COR-L47 (cell line): ENCODE results near the gene WDR72.
A peak's percentile ranks its signal among the peaks of the same experiment; 100 is the strongest.
"Not testable (repeated sequence)": the region's sequence is repeated elsewhere in the genome, so short reads cannot be mapped to it uniquely, and the experiment has no call there.

Experiments
- DNase-seq: peaks from one replicate; lab custom pipeline; 2025; lab: John Stamatoyannopoulos, UW

Gene WDR72

GRCh38 chr15:53759411-53759931 lies at the start of gene WDR72:
Gene WDR72 (minus strand): TSS chr15:53759663. CDS start chr15:53733149, 26,514 bp downstream.
- no peak for DNase-seq

- DNase-seq, result no peak
These were observed 48.7 kb upstream of the WDR72 start for GRCh38 chr15:53808058-53808706.

- no peak for DNase-seq
These were observed 48.0 kb upstream of the WDR72 start for GRCh38 chr15:53807501-53807900.

- no peak for DNase-seq
These were observed 43.2 kb upstream of the WDR72 start for GRCh38 chr15:53802672-53803071.

DNA sequence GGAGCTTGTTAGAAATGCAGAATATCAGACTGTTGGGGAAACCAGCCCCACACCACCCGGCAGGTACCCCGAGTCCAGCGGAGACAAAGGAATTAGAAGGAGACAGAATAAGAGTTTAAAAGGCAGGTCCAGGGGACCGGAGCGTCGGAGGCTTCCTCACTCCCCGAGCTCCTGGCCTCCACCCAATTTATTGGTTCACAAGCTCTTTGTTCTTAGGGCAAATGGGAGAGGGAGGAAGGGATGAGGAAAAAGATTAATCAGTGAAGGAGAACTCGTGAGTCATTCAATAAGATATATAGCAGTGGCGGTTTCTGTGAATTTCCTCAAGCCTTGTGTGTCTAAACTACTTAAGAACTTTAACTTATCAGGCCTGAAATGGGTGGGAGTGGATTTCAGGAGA lies 32.1 kb upstream of the WDR72 start:
- no peak for DNase-seq

DNA sequence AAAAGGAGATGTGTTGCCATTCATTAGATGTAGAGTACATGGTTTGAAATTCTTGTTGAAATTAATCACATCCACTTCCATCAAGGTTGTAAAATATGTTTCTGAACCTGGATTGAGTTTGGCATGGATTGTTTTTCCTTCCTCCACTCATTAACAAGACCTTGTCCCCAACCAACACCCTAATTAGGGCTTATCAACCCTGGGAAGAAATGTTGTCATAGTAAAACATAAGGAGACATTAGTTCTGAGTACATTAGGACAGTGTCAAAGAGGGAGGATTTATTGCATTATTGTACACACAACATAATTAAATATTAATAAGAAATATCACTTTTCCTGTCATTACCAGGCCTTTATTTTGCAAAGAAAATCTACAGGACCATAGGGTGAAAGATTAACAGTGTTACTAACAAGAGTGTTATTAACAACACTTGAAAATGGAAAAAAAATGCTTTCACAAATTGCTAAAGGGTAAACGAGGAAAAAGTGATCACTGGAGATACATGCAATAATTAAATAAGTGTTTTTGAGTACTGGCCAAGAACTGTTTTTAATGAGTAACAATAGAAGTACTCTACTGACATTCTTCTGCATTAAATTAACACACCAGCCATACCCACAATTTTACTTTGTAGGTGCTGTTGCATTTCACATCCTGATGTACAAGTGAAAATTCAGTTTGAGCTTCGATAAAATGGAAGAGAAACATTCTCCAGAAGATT lies 30.4 kb upstream of the WDR72 start:
- no peak for DNase-seq

DNA sequence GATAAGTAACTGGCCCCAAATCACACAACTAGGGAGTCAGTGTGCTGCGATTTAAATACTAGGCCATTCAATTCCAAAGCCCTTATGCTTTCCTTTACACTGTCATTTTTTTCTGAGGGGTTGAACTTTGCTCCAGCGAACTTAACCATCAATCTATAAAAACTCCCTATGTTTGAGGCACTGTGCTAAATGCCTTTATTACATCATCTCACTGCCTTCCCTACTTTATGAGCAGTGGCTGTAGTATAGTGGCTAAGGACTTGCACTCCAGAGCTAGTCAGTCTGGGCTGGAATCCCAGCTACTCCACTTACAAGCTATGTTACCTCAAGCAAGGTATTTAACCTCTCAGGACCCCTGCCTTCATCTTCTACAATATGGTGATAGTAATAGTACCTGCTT lies 26.9 kb upstream of the WDR72 start:
- no peak for DNase-seq

DNA sequence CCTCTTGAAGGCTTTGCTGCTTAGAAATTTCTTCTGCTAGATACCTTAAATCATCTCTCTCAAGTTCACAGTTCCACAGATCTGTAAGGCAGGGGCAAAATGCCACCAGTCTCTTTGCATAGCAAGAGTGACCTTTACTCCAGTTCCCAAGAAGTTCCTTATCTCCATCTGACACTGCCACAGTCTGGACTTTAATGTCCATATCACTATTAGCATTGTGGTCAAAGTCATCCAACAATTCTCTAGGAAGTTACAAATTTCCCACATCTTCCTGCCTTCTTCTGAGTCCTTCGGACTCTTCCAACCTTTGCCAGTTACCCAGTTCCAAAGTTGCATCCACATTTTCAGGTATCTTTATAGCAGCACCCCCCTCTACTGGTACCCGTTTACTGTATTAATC lies 25.8 kb upstream of the WDR72 start:
- DNase-seq, result not testable (repeated sequence)

DNA sequence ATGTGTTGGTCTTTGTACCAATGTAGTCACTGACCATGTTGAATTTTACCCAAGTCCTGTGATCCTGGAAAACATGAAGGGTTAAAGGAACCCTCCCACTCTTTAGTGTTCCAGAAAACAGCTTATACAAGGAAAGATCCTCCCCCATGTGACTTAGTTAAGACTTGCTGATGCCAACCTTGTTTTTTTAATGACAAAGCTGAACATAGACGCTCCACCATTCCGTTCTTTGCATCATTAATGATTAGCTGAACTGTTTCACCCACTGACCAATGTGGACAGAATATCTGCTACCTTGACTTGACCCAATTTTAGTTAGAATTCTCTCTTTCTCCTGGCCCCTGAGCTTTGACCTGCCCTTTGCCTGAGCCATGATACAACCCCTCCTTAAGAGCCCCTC lies 3.5 kb upstream of the WDR72 start:
- DNase-seq, result no peak

- no peak for DNase-seq
These were observed 1.1 kb downstream of the WDR72 start for GRCh38 chr15:53758412-53758811.

GRCh38 chr15:53757906-53758305 lies 1.6 kb downstream of the WDR72 start:
- DNase-seq, result no peak

DNA sequence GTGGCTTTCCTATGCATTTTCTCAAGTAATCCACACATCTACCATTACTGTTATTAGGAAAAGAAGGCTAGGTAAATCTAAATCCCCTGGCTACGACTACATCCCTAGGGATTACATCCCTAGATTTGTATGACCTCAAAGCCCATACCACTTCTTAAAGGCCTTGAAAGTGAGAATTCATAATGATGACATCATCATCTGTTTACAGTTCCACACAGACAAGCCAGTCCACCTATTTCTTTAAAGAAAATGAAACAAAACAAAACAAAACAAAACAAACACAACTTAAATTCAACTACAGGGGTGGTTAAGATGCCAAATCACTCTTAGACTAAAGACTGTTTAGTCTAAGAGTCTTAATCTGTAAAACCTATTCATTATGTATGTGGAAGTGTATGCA lies 5.7 kb downstream of the WDR72 start:
- DNase-seq, result no peak

- no peak for DNase-seq
These were observed 7.1 kb downstream of the WDR72 start for GRCh38 chr15:53752406-53752805.

GRCh38 chr15:53747501-53748068 lies 11.9 kb downstream of the WDR72 start:
- DNase-seq, result no peak

- no peak for DNase-seq
These were observed 13.4 kb downstream of the WDR72 start for GRCh38 chr15:53746101-53746500.

GRCh38 chr15:53739651-53740050 lies 19.8 kb downstream of the WDR72 start:
- no peak for DNase-seq

- no peak for DNase-seq
These were observed 20.3 kb downstream of the WDR72 start for GRCh38 chr15:53739187-53739586.

DNA sequence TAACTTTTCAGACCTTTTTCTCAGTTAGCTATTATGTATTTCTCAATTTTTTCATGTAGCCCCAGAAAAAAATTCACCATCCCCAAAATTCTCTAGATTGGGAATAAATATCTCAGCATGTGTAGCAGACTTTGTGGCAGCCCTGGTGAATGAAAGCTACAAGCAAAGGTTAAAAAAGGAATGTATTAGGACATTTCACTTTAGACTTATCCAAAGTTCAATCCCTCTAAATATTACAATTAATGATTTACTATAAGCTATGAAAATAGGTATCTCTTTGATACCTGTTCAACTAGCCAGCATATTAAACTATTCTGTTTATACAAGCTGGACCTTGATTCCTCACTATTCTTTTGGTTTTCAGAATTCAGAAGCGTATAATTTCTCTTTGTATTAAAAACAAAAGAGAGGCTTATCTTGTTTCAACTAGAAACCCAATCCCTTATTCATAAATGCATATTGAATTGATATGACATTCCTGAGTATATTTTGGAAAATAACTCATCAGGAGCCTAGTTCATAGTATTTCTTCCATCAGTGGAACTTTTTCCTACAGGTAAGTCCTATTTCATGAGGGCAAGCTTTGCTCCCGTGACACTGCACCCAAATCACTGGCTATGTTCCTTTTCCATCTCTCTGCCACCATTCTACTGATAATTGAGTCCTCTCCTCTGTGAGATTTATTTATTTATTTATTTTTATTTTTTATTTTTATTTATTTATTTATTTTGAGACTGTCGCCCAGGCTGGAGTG lies 38.0 kb downstream of the WDR72 start:
- DNase-seq, result no peak

GRCh38 chr15:53716909-53717876 lies 42.3 kb downstream of the WDR72 start:
- peak; percentile 44 for DNase-seq

- DNase-seq, result no peak
These were observed 46.2 kb downstream of the WDR72 start for GRCh38 chr15:53713218-53713617.

DNA sequence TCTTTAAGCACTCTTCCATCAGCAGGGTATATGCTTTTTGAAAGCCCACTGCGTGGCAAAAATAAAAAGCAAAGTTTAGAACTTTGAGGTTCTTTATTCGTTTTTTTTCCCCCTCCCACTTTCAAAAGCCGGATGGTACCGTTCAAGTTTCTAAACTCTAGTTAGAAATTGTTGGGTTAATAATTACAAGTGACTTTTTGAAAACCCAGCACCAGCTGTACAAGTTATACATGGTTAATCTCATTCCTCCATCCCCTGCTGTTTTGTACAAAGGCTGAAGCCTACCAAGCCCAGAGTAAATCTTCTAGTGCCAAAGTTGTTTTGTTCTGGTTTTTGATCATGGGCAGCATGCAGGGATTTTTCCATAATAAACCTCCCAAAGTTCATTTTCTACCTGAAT lies 48.6 kb downstream of the WDR72 start:
- peak; percentile 61 for DNase-seq
